Stimulated activated CD4-positive, alpha-beta T cell treated with anti-CD3 and anti-CD28 coated beads, Interleukin-12 subunit alpha, Interleukin-12 subunit beta, amount 100 ng/mL, for 4 hours (primary cell): ENCODE results near the gene LHX3.

Experiments
- DNase-seq: peaks from one replicate; pipeline ENCODE4 v3.0.0-alpha.2; 2020

The LHX3 gene

DNA sequence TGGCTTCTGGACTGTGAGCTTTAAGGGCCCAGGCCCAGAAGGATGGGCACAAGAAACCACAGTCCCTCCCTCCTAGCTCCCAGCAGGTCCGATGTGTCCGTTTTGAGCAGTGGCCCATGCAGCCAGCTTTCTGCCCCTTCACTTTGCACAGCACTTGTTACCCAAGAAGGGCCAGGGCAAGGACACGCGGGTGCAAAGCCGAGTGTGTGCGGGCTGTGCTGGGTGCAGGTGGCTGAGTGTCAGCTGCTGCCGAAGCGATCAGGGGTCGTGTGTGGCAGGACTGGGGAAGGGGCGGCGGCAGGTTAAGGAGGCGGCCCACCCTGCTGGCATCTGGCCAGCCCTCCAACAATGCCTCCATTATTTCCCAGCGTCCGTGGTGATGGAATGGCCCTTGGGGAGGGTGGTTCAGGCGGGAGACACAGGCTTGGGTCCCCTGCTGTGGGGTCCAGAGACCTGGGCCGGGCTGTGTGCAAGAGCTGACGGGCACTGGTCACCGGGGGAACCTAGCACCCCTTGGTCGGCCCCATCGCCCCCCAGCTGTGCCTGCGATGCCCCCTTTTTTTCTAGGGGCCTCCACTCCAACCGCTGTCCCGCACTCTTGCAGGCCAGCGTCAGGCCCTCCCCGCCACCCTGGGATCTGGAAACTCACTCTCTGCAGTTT is 653 bp downstream of the LHX3 start:
- no peak for DNase-seq

DNA sequence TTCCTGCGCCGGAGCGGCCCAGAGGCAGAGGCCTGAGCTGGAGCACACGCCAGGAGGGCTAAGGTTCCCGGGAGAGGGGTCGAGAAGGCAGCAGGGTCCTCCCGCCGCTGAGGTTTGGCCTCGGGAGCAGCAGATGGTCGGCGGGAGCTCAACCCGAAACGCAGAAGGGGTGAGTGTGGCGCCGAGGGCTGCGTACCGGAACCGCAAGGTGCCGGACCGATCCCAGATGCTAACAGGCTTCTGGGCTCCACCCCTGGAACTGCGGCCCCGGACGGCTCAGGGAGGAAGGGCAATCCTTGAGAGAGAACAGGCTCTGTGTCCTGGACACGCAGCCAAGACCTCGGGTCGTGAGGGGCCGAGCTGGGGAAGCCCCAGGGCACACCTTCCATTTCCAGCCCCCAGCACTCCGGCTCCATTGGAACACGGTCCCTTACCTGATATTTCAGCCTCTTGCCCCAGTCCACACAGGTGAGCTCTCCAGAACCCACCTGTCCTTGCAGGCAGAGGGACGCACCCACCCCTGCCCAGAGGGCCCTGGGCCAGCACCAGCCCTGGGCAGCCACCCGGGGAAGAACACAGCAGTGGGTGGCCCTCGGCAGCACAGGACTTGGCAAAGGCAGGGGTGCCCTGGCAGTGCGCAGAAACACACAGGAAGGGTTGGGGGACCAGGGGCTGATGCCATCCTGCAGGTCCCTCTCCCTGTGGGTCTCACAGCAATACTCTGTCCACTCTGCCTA is 1.4 kb downstream of the LHX3 start:
- no peak for DNase-seq

DNA sequence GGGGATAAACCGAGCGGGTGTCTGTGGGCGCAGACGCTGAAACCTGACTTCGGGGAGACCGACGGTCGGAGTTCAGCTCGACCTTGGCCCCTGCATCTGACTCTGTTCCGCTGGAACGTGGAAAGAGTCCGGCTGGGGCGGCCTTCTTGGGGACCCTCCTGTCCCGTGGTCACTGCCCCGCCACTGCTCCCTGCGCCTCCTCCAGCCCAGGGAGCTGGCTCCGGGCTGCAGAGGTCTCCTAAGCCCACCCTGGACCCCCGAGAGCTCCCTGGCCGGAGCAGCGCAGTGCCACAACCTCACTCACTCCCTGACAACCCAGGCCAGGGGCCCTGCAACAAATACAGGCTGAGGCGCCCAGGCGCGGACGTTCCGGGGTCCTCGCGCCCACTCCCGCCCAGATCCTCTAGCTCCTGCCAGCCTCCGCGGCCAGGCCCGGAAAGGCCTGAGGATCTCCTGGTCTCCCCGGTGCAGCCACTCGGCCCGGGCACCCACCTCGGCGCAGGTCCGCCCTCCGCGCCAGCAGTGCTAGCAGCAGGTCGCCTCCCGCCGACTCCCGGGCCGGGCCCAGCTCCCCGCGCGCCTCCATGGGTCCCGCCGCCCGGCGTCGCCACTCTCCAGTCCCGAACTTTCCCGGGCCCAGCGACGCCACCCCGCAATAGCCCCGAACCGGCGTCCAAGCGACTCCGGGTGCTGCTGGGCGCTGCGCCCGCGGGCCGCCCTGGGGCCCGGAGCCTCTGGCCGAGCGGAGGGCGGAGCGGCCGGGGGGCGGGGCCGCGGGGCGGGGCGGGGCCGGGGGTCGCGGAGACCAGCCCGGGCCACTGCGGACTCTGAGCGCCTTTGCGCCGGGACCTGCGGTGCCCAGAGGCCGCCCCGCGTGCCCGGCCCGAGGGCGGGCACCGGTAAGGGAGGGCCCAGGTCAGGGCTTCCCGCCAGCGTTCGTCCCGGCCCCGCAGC is 2.2 kb downstream of the LHX3 start:
- no peak for DNase-seq

DNA sequence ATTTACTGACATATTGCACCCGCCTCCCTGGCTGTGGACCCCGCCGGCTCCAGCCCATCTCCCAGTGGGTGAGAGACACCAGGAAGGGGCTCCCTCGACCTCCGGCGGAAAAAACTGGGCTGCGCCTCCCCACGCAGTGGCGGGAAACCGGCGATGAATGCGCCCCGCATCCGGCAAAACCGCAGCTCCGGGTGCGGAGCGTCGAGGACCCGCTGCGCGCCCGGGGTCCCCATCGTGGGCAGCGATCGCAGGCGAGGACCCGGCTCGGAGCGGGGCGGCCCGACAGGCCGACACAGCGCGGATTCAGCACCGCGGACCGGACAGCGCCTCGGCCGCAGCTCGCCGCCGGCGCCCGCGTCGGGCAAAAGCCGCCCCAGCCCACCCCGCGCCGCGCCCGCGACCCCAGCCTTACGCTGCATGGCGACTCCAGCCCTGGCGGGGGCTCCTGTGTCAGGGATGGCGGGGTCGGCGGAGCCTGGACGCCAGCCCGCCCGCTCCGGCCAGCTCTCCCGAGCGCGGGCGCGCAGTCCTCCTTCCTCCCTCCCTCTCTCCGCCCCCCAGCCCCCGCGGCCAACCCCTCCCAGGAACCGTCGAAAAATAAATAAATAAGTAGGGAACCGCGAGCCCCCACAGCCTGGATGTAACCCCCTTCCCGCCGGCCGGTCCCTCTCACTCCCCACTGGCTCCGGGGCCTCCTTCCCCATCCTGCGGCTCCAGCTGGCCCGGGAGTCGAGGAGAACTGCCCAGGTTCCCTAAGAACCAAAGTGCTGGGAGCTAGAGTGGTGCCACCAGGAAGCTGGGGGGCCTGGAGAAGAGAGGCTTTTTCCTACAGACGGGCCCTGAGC is 3.1 kb downstream of the LHX3 start:
- DNase-seq = no peak

DNA sequence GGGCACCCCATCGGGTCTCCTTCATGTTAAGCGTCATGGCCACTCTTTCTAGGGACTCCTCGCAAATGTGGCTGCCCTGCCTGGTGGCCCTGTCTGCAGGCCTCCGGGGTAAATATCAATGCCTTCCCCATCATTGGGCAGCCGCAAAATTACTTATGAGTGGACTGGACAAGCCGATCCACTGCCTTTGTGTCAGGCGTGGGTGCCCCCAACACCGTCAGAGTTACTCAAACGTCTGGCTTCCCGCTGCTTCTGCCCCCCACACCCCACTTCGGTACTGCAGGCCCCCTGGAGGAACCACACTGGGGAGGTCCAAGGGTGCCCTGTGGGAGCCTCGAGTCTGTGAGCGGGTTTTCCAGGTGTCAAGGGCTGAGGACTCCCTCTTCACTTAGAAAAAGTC is 3.8 kb downstream of the LHX3 start:
- DNase-seq = no peak

DNA sequence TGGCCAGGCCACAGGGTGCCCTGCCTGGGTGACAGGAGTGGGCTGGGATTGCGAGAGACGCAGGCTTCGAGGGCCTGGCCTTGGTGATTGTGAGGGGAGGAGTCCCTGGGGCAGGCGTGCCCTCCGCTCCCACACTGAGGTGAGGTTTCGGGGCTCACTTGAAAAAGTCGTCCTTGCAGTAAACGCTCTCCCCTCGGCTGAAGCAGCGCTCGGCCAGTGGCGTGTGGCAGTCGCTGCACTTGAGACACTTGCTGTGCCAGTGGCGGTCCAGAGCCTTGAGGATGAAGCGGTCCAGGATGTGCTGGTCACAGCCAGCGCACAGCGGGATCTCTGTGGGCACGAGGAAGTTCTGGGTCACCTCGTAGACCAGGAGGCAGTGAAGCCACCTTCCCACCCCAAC is 4.5 kb downstream of the LHX3 start:
- no peak for DNase-seq

DNA sequence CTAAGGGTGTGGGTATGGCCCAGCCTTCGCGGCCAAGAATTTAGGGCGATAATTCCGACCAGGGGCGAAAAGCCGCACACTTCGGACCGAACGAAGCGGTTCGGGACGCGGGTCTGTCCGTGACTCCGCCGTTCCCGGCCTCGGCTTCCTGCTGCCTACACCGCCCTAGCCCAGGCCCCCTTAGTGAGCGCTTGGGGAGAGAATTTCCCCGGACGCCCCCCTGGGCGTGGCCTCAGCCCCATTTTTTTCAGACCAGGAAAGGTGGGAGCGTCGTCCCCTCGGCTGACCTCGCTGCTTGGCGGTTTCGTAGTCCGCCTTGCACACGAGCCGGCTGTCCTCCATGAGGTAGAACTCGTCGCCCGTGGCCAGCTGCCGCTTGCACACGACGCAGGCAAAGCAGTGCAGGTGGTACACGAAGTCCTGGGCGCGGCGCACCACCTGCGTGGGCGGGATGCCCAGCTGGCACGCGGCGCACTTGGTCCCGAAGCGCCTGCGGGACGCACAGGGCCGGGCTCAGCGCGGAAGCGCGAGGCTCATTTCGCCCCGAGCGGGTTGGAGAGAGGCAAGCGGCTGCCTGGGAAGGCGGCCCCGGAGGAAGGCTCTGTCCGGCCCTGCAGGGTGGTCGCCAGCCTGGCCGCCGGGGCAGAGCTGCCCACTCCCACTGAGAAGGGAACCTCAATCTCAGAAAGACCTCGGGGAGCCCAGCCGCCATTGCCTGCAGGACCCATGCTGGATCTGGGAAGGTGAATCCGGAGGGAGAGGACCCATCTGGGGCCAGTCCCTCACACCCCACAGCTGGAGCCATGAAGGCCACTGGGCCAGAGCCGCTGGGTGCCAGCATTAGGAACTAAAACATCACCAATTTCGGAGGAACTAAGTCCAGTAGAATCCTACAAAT is 5.3 kb downstream of the LHX3 start:
- no peak for DNase-seq

DNA sequence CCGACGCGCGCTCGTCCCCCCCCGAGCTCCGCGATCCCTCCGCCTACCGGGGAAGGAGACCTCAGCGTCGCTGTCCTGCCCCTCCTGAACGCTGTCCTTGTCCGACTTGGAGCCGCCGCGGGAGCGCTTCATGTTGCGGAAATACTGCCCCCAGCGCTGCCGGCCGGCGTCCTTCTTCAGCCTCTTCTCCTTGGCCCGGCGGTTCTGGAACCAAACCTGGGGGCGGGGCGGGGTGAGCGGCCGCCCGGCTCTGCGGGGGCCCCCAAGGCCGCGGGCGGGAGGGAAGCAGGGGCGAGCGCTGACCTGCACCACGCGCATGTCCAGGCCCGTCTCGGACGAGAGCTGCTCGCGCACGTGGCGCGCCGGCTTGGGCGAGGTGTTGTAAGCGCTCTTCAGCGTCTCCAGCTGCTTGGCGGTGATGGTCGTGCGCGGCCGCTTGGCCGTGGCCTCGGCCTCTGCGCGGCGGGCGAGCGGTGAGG is 6.3 kb downstream of the LHX3 start:
- no peak for DNase-seq

DNA sequence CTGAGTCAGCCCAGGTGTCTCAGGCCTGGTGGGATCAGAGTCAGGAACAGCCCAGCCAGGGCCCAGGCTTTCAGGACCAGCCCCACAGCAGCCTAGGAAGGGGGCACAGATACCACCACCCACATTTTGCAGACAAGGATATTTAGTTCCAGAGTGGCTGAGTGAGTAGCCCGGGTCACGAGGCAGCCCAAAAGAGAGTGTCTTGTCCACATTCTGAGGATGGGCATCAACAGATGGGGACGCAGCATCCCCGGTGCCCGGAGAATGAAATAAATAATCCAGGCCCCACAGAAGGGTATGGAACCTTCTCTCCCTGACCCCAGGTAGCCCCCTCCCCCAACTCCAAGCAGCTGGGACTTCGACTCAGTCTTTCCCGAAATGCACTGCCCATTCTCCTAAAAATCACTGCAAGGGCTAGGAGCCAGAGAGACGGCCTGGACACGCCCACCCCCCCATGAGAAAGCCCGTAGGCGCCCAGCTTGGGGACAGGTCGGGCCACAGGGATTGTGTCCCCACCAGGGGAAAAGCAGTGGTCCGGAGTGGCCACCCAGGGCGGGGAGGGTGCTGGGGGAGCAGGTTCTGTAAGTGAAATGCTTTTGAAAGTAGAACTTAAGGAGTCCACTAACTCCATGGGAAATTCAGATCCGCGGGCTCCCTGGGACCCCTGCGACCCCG is 6.9 kb downstream of the LHX3 start:
- no peak for DNase-seq

DNA sequence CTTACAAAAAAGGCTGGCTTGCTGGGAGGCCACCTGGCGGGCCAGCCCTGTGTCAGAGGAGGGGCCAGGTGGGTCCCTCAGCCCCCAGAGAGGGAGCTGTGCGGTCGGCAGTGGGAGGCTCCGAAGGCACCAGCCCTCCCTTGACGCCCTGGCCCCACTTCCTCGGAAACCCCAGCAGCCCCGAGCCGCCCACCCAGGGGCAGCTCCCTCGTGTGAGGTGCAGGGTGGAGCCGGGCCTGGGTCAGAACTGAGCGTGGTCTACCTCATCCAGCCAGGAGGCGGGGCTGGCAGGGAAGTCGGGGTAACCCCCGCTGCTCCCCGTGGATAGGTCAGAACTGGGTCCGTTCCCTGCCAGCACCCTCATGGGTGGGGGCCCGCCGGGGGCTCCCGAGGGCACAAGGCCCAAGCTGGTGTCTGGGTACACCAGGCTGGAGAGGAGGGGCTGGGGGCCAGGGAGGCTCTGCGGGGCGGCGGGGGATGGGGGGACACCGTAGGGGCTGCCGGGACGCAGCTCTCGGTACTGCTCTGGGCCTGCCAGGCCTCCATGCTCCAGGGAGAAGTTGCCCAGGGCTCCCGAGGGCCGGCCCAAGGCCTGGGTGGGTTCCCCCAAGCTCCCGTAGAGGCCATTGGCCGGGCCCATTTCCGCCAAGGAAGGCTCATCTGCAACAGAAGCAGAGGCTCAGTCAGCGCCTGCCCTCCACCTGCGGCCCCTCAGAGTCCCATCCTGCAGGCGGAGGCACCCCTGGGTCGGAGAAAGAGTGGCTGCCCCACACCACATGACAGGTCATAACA is 7.6 kb downstream of the LHX3 start:
- DNase-seq = no peak

DNA sequence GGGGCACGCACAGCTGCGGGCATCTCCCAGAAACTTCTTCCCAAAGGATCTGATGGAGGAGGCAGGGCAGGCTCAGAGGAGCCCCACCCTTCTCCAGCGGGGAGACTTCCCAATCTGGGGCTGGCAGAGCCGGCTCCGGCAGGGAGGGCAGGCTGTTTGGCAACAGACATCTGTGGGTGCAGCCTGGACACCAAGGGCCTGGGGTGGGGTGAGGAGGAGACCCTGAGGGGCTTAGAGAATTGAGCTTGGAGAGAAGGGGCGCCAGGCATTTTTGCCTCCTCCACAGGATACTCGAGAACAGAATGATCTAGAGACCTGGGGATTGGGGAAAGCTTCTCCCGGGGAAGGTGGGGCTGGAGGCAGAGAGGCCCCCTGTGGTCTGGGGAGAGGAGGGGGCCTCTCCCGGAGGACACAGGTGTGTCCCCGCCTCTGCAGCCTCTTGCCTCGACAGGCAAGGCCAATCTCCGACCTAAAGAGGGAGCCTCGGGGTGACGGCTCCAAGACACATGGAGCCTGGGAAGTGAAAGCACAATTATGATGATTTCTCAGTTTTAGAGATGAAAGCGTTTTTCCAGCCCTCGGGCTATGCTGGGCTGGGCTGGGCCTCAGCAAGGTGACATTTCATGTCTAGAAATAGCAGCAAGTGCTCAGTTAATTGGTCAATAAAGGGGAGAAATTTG is 8.4 kb downstream of the LHX3 start:
- DNase-seq = no peak

DNA sequence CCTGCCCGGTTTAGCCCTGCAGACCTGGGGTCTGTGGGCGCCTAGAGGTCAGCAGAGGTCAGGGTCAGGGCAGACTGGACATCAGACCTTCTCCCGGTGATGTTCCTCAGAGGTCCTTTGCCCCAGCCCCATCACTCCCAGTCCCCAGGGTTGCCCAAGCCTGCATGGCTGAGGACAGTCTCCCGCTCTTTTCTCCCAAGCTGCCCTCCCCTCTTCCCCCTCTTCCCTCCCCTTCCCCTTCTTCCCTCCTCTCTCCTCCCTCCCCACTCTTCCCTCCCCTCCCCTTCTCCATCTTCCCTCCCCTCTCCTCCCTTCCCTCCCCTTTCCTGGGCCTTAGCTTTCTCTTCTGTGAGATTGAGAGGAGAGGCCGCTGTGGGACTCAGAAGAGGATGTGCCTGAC is 10.4 kb downstream of the LHX3 start:
- no peak for DNase-seq

DNA sequence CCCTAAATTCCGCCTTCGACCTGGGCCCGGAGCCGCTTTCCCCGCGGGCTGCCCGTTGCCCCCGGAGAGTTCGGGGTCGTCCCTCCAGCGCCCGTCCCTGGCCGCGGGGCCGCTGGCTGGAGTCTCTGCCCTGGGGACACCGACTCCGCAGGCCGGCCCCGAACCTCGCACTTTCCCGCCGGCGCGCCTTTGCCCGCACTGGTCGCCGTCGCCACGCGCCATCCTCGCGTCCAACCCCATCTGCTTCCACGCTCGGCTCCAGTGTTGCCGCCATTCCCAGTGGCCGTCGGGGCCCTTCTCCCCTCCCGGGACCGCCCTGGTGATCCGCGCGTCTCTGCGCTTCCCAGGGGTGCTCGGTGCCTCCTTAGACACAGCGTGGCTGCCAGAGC is 11.0 kb downstream of the LHX3 start:
- no peak for DNase-seq

DNA sequence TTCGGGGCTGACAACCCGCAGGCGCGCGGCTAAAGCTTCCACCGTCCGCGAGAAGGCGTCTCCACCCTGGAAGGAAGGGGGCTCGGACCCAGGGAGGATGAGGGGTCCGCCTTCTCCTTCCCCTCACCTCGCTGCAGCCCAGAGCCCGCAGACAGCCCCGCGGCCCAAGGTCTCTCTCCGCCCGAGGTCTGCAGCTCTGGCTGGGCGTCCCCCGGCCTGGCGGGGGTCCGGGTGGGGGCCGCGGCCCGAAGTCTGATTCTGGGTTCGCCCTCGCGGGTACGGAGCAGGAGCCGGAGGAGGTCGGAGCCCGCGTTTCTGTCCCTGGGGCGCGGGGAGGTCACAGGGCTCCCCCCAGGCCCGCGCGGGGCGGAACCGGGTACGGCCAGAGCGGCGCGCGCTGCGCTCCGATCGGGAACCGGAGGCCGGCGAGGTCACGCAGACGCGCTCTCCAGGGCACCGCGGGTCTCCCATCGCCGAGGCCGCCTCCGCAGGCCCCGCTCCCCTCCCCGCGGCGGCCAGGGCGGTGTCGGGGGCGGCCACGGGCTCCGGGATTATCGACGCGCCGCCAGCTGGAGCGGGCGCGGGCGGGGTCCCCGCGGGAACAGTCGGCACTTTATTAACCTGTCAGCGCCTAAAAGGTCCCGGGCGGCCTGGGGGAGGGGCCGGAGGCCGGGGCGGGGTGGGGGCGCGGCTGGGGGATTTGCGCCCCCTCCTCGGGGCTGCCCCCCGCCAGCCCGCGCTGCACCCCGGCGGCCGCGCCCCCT is 11.6 kb downstream of the LHX3 start:
- DNase-seq = no peak

DNA sequence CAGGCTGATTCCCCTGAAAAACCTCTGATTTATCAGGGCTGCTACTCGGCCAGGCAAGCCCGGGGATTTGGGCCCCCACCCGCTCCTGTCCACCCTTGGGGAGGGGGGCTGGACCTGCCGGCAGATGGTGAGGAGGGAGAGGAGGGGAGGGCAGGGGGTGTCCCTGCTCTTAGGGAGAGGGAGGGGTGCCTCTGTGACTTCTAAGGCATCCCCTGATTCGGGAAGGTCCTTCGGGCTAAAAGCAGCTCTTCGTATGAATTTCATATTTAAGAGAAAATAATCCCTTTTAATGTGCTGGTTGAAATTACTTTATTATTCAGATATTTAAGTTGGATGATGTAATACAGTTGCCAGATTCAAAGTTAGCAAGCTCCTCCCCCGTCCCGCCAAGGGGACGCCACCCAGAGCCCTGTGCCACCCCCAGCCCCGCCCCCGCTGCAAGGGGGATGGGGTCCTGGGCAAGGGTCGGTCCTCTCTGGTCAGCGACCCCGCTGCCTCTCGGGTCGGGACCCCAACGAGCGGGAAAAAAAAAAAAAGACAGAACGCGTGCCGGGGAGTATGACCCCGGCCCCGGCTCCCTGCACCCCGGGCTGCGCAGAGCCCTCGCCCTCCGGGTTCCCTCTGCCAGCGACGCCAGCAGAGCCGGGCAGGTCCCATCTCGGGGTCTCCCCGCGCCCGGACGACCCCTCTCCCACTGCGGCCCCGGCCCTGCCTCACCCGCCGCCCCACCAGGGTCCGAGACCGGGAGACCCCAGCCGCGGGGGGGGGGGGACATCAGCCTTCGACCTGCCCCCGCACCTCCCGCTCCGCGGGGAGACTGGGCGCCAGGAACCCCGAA is 12.4 kb downstream of the LHX3 start:
- DNase-seq = no peak

DNA sequence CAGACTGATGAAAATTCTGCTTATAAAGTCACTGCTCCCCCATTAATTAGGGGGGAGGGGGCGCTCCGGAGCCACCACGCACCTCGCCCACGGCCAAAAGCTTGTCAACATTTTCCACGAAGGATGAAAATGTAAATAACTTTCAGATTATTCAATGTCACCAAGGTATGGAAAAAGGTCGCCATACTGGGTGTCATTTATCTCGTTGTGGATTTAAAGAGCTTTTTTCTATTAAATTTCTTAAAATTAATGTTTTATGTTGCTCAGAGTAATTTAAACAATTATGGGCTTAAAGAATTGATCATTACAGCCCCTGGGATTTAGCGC is 13.0 kb downstream of the LHX3 start:
- no peak for DNase-seq

DNA sequence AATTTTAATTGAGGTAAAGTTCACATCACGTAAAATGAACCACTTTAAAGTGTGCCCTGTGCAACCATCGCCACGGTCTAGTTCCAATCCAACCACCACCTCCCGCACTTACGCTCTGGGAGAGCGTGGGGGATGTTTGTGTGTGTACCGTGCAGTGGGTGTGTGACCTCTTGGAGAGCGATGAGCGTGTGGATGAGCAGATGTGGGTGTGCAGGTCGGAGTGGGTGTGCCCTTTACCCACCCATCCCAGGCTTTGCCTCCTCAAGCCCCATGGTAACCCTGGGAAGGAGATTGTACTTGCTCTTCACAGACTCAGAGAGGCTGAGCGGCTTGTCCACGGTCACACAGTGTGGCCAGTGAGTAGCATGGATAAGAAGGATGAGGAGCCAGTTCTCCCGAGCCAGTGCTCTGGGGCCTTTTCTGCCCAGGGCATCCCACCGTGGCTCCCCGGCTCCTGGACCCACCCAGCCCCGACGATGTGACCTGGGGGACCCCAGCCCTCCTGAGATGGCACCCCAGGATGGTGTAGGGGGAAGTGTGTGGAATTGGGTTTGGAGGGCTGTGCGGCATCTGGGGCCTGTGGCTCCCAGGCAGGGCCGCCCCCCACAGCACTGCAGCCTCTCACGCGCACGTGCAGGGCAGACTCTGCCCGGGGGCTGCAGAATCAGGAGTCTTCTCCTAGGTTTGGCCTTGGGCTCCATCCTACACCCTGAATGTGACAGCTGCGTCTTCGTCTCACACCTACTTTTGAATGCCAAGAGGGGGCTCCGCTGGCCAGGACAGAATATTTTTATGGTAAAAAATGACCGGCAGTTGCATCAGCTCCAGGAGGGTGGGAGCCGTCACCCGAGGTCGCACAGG is 13.6 kb downstream of the LHX3 start:
- DNase-seq = no peak
